ENCODE measurements around the gene PCDH17. TPM values are rescaled to one million over a fixed set of nuclear protein-coding genes. Genes with fewer than 3 reads are reported as not detected.

PCDH17 gene
- polyA plus RNA-seq, 2 of the 4 experiments (the other 2 are of a cell fraction), result 0.01 to 0.27 TPM

GRCh38 chr13:57633141-57633949 is 1.8 kb downstream of the PCDH17 start:
- H3K27ac ChIP-seq, result no peak overlapping the region
- H3K9me3 ChIP-seq, result no peaks in the 10 kb centered on the region
- ATAC-seq (no peak), FAIRE-seq (no peak), DNase-seq (ENCODE audit: low read depth in 1 of 2, low spot score in 1 of 2) (no peak)
- H3K4me1 ChIP-seq, result no peaks in the 10 kb centered on the region
- CTCF ChIA-PET, result no interaction called here
- TF ChIP-seq TP53 (CRISPR knock-in tag; IDR thresholded peaks at IDR 0.05) (no peak), RNF2 (IDR thresholded peaks at IDR 0.05; ENCODE audit: borderline replicate concordance, low read depth) (no peak), SMC3 (IDR thresholded peaks at IDR 0.05) (no peak)
- WGBS (ENCODE audit: missing lambda C conversion rate), result 74% methylated on average over 25 of the region's 77 CpGs
- no peak overlapping the region for H3K4me3 ChIP-seq
- POLR2A ChIA-PET, result no interaction called here
- H3K4me2 ChIP-seq, result no peak overlapping the region

GRCh38 chr13:57633950-57634838 is 2.6 kb downstream of the PCDH17 start:
- DNase-seq (ENCODE audit: low read depth in 1 of 2, low spot score in 1 of 2) (no peak), ATAC-seq (no peak), FAIRE-seq (no peak)
- POLR2A ChIA-PET, result no interaction called here
- CTCF ChIA-PET, result interaction anchor here (1.5 to 1.9 kb wide), 2 partner anchors 13 kb away, joined by 3 to 4 read pairs; no protein-coding TSS in a partner anchor
- no peaks in the 10 kb centered on the region for H3K4me1 ChIP-seq
- WGBS (ENCODE audit: missing lambda C conversion rate), result 80% methylated on average over 49 of the region's 78 CpGs
- no peak overlapping the region for H3K27ac ChIP-seq
- H3K9me3 ChIP-seq, result no peaks in the 10 kb centered on the region
- H3K4me2 ChIP-seq, result no peak overlapping the region
- no peak overlapping the region for H3K4me3 ChIP-seq
- TF ChIP-seq MAFK (IDR thresholded peaks at IDR 0.05; ENCODE audit: partially characterized antibody) (no peak), CHD2 (IDR thresholded peaks at IDR 0.05; ENCODE audit: low read length, partially characterized antibody) (no peak), RAD21 (conservative IDR thresholded peaks at IDR 0.05 in 1 of 2, IDR thresholded peaks at IDR 0.05 in 1 of 2) (no peak), GATA3 (IDR thresholded peaks at IDR 0.05; ENCODE audit: borderline replicate concordance) (no peak), HOXB13 (CRISPR knock-in tag; IDR thresholded peaks at IDR 0.05; ENCODE audit: low read depth) (no peak)

GRCh38 chr13:57634839-57635165 is 3.3 kb downstream of the PCDH17 start:
- ATAC-seq (no peak), FAIRE-seq (no peak), DNase-seq (ENCODE audit: low read depth in 1 of 2, low spot score in 1 of 2) (no peak)
- H3K27ac ChIP-seq, result no peak overlapping the region
- no peak overlapping the region for H3K4me3 ChIP-seq
- 39% methylated on average over 8 of the region's 15 CpGs for WGBS (ENCODE audit: missing lambda C conversion rate)
- no peaks in the 10 kb centered on the region for H3K9me3 ChIP-seq
- ChIA-PET CTCF (interaction anchor here (1.4 to 1.9 kb wide), 3 partner anchors 10 to 13 kb away, joined by 3 to 5 read pairs (median 4); no protein-coding TSS in a partner anchor), POLR2A (no interaction called here)
- H3K4me1 ChIP-seq, result no peaks in the 10 kb centered on the region
- TF ChIP-seq HMGXB4 (CRISPR knock-in tag; IDR thresholded peaks at IDR 0.05; ENCODE audit: borderline replicate concordance) (no peak), TP53 (CRISPR knock-in tag; IDR thresholded peaks at IDR 0.05) (no peak), CEBPB (IDR thresholded peaks at IDR 0.05) (no peak), POLR2A (IDR thresholded peaks at IDR 0.05; ENCODE audit: low read length) (no peak), NPAS2 (CRISPR knock-in tag; IDR thresholded peaks at IDR 0.05; ENCODE audit: borderline replicate concordance) (no peak), SMC3 (IDR thresholded peaks at IDR 0.05) (no peak), TFCP2L1 (CRISPR knock-in tag; IDR thresholded peaks at IDR 0.05) (no peak), HEYL (CRISPR knock-in tag; IDR thresholded peaks at IDR 0.05) (no peak), ZNF302 (CRISPR knock-in tag; IDR thresholded peaks at IDR 0.05) (no peak), REST (IDR thresholded peaks at IDR 0.05) (no peak), RARB (CRISPR knock-in tag; IDR thresholded peaks at IDR 0.05) (no peak)
- TF ChIP-seq, protein P1, sequence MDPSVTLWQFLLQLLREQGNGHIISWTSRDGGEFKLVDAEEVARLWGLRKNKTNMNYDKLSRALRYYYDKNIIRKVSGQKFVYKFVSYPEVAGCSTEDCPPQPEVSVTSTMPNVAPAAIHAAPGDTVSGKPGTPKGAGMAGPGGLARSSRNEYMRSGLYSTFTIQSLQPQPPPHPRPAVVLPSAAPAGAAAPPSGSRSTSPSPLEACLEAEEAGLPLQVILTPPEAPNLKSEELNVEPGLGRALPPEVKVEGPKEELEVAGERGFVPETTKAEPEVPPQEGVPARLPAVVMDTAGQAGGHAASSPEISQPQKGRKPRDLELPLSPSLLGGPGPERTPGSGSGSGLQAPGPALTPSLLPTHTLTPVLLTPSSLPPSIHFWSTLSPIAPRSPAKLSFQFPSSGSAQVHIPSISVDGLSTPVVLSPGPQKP (IDR thresholded peaks at IDR 0.05; ENCODE audit: low read depth, low read length), result no peak
- H3K4me2 ChIP-seq, result no peak overlapping the region

Measured in A549 (cell line).